Measurements from ENCODE around the gene FILIP1L.

Gene FILIP1L

GRCh38 chr3:100046986-100047385 is 67.3 kb downstream of the FILIP1L start (continued):
- no peak for TF ChIP-seq POU6F1 (CRISPR knock-in tag; IDR thresholded peaks at IDR 0.05; ENCODE audit: borderline replicate concordance, low read depth)
- no peak for TF ChIP-seq ARNTL (CRISPR knock-in tag; IDR thresholded peaks at IDR 0.05; ENCODE audit: borderline replicate concordance, low read depth)
- TF ChIP-seq PATZ1 (CRISPR knock-in tag; IDR thresholded peaks at IDR 0.05; ENCODE audit: borderline replicate concordance): no peak

GRCh38 chr3:100045696-100046095 is 68.6 kb downstream of the FILIP1L start:
- TF ChIP-seq PATZ1 (CRISPR knock-in tag; IDR thresholded peaks at IDR 0.05; ENCODE audit: borderline replicate concordance) (no peak), CREB5 (CRISPR knock-in tag; IDR thresholded peaks at IDR 0.05; ENCODE audit: low read depth) (no peak), ZFP30 (CRISPR knock-in tag; IDR thresholded peaks at IDR 0.05) (no peak), GLIS3 (CRISPR knock-in tag; IDR thresholded peaks at IDR 0.05) (no peak), POU6F1 (CRISPR knock-in tag; IDR thresholded peaks at IDR 0.05; ENCODE audit: borderline replicate concordance, low read depth) (no peak), OSR1 (CRISPR knock-in tag; IDR thresholded peaks at IDR 0.05) (no peak), ISL1 (CRISPR knock-in tag; IDR thresholded peaks at IDR 0.05) (no peak), SNAI2 (CRISPR knock-in tag; IDR thresholded peaks at IDR 0.05) (no peak), TCF4 (CRISPR knock-in tag; IDR thresholded peaks at IDR 0.05; ENCODE audit: borderline replicate concordance) (no peak), RARB (CRISPR knock-in tag; IDR thresholded peaks at IDR 0.05) (no peak), ESRRG (CRISPR knock-in tag; IDR thresholded peaks at IDR 0.05) (no peak)
- no peak for ATAC-seq

- TF ChIP-seq ISL1 (CRISPR knock-in tag; IDR thresholded peaks at IDR 0.05) (no peak), TOX (CRISPR knock-in tag; IDR thresholded peaks at IDR 0.05; ENCODE audit: borderline replicate concordance) (no peak), POU6F1 (CRISPR knock-in tag; IDR thresholded peaks at IDR 0.05; ENCODE audit: borderline replicate concordance, low read depth) (no peak), TCF4 (CRISPR knock-in tag; IDR thresholded peaks at IDR 0.05; ENCODE audit: borderline replicate concordance) (no peak), GLIS3 (CRISPR knock-in tag; IDR thresholded peaks at IDR 0.05) (no peak), ZNF8 (CRISPR knock-in tag; IDR thresholded peaks at IDR 0.05) (no peak), ZNF70 (CRISPR knock-in tag; IDR thresholded peaks at IDR 0.05) (no peak), BACH2 (CRISPR knock-in tag; IDR thresholded peaks at IDR 0.05; ENCODE audit: borderline replicate concordance) (no peak), TSHZ2 (CRISPR knock-in tag; IDR thresholded peaks at IDR 0.05) (no peak), SNAI2 (CRISPR knock-in tag; IDR thresholded peaks at IDR 0.05) (no peak), PPARA (CRISPR knock-in tag; IDR thresholded peaks at IDR 0.05; ENCODE audit: borderline replicate concordance) (no peak)
- no peak for ATAC-seq
Observed at GRCh38 chr3:100044369-100044768, 69.9 kb downstream of the FILIP1L start.
